Activated CD8-positive, alpha-beta memory T cell treated with anti-CD3 and anti-CD28 coated beads, Interleukin-2, amount 50 U/mL, for 48 hours (primary cell): ENCODE measurements around the gene SPATA13.

ENCODE experiments used
- DNase-seq: peaks from one replicate; pipeline ENCODE4 v3.0.0-alpha.2; 2020

Gene SPATA13

DNA sequence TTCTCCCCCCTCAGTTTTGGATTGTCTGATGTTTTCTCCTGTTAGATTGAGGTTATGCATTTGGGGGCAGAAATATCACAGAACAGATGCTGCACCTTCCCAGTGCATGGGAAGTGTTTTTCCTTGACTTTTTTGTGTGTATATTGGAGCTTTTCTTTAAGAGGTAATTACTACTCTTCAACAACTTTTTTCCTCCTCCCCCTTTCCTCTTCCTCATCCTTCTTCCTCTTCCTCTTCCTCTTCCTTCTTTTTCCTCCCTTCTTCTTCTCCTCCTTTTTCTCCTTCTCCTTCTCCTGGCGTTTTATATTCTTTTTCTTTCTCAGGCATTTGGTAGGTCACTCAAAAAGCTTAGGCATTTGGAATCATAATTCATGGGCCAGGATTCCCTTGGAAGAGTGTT lies 18.1 kb upstream of the SPATA13 start:
- DNase-seq, result no peak

DNA sequence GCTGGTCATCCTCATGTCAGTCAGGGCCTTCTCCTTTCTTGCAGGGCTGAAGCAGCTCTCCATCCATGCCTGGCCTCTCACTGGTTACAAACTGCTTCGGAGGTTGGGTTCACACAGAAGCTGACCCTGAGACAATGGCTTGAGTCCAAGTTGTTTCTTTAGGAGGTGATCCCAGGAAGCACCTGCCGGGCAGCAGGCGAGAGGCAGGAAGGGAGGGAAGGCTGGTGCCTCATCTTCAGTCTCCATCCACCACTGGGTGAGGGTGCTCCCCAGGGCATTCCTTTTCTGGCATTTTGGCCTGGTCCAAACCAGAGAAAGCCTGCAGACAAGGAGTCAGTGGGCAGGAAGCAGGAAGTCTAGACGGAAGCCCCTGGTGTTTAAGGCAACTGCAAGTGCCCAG lies 17.6 kb upstream of the SPATA13 start:
- no peak for DNase-seq

DNA sequence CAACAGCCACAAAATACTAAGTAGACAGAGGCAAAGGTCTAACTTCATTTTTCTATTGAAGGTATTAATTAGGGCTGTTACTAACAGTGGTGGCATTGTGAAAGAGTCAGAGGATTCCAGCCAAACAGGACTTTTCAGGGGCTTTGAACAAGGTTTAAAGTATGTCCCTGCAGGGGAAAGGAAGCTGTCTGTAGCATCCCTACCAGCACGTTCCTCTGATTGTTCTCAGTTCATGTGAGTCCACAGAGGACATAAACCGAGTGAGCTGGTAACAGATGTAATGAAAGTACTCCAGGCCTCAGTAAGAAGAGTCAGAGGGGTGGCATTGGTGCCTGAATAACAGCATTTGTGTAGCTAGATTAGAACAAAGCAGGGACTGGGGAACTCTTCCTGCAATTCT lies 15.3 kb upstream of the SPATA13 start:
- DNase-seq, result no peak

DNA sequence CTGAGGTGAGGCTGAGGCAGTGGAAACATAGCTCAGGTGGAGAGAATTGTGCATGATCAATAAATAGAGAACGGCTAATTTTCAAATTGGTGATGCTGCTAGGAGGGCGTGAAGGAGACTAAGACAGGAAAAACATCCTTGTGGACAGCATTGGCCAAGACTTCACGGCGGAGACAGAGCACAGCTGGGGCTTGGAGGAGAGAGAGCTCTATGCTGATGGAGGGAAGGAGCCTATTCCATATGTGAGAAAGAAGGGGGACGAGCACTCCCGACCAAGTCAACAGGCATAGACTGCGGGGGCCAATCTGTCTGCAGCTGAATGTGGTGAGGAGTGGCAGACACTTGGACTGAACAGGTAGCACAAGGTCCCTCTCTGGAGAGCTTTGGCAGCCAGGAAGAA lies 14.8 kb upstream of the SPATA13 start:
- DNase-seq, result no peak

DNA sequence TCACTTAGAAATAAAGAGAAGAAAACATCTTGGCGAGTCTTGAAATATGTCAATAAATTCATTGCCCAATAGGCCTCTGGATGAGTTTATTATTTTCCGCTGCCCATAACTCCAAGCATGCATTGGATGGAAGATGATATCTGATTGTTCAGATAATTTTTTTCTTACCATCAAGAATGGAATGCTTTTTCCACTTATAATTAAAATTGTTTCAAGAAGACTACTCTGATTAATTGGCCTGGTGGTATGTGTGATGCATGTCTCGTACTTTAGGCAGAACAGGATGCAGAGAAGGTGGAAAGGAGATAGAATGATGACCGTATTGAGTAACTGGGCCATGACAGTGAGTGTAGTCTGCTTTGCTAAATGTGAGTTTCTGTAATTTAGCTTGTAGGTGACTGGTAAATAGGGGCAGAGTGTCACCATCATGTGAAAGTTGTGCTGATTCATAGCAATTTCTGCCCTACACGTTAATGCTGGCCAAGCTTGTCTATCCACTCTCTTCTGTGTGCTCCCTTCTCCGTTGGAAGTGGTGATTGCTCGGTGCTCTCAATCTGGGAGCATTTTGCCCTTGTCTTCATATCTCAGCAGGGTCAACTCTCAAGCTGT lies 13.5 kb upstream of the SPATA13 start:
- DNase-seq, result no peak

DNA sequence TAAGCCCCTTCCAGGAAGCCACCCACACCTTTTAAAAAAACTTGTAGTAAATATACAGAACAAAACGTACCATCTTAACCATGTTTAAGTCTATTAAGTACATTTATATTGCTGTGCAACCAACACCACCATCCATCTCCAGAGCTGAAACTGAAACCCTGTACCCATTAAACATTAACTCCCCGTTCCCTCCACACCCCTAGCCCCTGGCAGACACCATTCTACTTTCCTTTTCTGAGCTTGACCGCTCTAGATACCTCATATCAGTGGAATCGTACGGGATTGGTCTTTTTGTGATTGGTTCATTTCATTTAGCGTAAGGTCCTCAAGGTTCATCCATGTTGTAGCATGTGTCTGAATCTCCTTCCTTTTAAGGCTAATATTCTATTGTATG lies 13.0 kb upstream of the SPATA13 start:
- no peak for DNase-seq

DNA sequence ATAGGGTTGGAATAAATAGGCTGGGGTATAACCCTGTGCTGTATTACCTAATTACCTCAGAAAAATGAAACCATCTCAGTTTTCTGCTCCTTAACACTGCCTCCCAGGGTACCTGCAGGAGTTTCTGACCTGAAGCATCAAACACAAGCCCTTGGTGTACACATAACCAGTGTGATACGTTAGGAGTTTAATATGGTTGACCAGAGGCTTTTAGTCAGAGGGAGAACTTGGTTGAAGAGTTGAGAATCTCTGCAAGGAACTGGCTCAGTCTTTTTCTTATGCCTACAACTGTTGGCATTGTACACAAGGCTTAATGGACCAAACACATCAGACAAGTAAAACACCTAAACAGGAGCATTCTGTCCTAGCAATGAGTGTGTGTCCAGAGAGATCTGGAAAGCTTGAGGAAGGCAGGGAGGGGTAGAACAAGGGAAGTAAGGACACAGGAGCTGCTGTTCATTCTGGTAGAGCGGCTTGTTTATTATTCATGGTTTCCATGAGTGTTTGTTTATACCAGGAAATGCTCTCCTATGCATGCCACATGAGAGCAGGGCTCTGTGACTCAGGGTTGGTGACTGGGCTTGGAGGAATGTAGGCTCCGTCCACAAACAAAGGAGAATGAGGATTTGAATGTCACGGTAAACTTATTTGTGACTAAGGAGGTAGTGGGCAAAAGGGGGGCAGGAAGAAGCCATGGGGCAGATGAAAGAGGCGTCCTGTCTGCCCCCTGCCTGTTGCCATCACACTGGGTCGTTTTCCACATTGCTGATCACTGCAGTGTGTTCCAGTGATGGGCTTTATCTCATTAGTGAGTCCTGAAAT lies 11.9 kb upstream of the SPATA13 start:
- no peak for DNase-seq

DNA sequence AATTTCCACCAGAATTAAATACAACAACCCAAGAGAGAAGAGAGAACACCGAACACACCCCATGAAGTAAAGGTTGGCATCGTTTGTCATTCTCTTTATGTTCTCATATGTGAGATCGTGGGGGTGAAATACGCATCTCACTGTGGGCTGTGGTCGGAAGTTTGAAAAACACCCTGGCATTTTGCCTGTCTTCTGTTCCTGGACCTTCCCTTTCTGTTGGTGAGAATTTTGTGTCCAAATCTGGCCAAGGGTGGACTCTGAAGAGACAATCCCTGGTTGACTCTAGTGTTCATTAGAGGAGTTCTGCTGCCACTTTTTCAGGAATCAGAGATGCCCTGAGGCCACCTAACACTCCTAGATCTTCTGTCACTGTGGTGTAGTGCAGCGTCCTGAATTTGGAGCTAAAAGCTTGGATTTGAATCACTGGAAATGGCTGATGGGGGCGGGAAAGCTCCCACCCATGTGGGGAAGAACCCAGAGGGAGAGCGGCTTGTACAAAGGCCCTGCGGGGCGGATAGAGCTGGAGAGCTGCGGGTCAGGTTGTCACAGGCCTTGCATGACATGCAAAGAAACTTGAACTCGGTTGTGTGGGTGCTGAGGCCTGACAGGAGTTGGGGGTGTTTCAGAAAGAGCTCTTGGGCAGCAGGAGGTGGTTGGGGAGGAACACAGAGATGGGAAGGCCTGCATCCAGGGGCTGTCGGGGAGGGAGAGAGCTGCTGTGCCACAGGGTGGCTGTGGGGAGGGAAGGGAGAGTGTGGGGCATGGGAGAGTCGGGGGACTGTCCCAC lies 11.1 kb upstream of the SPATA13 start:
- DNase-seq, result no peak

DNA sequence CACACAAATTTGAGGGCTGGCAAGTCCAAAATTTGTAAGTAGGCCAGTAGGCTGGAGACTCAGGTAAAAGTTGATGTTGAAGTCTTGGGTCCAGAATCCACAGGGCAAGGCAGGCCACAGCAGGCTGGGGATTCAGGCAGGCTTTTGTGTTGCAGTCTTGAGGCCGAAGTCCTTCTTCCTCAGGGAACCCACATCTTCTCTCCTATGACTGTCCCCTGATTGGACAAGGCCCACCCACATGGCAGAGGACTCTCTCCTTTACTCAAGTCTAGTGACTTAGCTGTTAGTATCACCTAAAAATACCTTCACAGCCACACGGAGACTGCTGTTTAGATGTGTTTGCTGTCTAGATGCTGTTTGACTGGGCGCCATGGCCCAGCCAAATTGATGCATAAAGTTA lies 9.9 kb upstream of the SPATA13 start:
- no peak for DNase-seq

DNA sequence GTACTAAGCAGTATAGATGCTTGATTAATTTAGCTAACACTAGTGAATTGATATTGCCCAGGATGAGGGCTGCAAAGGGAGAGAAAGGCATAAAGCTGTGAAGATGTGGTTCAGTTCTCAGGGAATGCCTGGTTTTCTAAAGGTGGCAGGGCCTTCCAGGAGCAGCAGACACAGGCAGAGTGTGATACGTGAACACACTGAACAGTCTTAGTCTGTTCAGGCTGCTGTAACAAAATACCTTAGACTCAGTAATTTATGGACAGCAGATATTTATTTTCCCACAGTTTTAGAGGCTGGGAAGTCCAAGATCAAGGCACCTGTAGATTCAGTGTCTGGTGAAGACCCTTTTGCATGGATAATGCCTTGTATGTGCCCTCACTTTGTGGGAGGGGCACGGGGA lies 8.7 kb upstream of the SPATA13 start:
- no peak for DNase-seq

DNA sequence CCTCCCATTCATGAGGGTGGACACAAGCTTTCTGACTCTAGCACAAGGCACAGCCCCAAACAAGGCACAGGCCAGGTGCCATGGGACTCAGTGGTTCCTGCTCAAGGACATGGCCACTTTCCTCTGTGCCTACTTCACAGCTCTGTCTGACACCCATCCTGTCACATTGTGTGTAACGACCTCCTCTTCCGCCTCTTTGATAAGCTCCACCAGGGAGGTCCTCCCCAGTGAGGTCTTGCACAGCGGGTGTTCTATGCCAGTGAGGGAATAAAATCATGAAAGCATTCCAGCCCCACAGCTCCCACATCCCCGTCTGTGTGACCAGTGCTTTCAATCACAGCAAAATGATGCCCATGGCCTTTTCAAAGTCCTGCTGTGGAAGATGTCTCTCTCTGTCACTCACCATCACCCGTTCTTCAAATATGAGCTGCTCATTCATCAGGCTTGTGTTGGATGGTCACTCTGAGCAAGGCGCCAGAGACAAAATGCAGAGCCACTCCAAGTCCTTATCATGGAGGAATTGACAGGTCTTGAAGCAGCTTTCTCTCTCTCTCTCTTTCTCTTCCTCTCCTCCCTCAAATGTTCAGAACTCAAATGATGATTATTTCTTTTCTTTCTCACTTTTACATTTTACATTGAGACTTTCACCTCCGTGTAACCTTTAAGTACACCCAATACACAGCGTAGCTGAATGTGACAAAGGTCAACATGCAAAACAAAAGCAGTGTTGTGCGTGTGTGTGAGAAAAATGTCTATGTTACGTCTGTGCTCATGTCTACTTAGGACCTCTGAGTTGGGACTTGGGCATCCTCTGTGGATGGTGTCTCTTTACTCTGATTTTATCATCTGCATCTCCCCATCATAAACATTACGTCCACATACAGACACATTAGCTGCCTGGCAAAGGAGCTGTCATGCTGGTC lies 8.0 kb upstream of the SPATA13 start:
- no peak for DNase-seq

DNA sequence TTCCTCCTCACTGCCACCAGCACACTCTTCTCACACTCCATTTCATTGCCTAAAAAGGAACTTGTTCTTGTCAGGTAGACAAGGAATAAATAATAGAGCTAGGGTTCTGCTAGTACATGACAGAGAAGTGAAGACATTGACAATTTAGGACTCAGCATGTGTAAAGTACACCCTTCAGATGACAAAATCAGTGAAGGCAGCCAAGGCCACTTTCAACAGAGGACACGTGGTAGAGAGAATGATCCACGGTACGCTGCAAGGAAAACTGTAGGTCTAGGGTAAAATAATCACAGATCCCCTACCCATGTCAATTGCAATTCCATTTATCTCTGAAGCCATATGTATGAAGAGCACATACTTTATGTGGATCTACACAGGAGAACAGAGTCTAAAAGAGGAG lies 7.2 kb upstream of the SPATA13 start:
- DNase-seq, result no peak

DNA sequence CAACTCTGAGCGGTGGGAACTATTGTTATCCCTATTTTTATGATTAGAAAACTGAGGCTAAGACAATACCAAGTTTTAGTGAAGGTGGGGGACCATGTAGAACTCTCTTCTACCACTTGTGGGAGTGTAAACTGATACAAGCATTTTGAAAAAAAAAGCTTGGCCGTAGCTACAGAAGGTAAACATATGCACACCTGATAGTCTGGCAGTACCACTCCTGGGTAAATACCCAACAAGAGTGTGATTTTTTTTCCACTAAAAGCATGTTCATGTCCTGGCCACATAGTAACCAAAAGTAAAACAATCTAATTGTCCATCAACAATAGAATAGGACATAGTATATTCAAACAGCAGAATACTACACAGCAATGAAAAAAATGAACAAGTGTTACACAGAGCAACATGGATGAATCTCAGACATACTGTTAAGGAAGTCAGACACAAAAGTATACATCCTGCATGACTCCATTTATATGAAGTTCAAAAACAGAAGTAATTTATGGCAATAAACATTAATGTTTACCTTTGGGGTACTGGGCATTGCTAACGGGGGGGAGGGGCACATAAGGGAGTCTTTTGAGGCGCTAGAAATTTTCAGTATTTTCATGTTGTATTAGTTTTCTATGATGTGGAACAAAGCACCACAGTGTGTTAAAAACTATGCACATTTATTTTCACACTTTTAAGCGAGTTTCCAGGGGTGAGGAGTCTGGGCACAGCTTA lies 6.4 kb upstream of the SPATA13 start:
- DNase-seq, result no peak

DNA sequence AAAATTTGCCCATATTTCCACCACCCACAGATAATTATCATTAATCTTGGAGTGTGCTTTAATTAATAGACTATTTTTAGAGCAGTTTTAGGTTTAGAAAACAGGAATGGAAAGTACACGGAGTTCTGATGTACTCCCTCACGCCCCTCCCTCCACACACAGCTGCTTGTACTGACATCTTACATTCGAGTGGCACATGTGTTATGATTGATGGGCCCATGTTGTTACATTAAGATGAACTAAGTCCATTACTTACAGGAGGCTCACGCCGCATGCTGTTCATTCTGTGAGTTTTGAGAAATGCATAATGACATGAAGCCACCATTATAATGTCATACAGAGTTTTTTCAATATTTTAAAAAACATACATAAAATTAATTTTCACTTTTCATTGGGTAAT lies 1.2 kb upstream of the SPATA13 start:
- no peak for DNase-seq

DNA sequence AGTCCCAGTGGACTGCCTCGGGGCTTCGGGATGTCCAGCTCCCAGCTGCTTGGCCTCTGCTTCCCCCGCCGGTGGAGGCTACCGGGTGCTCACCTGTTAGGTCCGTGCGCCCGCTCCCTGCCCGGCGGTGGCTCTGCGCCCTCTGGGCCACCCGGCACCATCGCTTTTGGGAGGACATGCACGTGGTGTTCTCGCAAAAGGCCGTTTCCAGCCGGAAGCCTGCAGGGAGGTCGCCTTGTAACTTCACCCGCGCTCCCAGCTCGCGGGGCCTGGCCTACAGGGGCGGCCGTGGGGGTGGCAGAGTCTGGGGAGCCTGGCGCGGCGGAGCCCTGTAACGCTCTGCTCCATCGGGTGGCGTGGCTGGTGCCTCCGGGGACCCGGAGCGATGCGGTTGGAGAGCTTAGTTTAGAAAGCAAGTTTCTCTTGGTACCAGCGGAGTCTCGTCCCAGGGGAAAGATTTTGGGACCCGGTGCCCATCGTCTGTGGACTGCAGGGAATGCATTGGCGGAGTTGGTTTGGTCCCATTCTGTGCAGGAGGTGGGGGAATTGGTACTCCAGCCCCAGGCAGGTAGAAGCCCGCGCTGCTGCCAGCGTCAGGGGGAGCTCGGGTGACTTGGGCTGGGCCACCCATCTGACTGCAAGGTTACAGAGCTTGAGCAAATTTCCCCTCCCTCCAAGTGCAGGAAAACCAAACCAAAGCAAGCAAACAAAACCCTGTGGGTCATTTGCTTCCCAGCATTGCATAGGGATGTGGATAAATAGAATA lies 673 bp downstream of the SPATA13 start:
- peak; percentile 81 for DNase-seq

DNA sequence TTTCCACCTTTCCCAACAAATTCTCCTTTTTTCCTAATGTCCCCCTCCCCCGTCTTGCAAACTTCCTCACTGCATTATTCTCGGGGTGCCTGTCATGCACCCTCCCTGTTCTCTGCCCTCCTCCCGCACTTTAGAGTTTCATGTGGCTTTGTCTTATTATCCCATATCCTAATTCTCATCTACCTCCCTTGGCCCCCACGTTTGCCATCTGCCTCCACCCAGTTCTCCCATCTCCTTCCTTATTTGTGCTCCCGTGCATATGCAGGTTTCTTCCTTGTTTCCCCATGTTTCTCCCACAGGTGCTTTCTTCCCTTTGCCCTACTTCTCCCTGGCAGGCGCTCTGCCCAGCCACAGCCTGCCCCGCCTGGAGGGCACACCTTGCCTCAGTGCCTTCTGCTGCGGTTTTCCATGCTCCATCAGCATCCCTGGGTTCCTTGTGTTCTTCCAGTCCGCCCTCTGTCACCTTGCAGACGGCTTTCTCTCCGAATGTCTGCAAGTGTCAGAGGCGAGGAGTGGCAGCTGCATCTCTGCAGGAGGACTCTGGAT lies 1.5 kb downstream of the SPATA13 start:
- DNase-seq, result no peak

DNA sequence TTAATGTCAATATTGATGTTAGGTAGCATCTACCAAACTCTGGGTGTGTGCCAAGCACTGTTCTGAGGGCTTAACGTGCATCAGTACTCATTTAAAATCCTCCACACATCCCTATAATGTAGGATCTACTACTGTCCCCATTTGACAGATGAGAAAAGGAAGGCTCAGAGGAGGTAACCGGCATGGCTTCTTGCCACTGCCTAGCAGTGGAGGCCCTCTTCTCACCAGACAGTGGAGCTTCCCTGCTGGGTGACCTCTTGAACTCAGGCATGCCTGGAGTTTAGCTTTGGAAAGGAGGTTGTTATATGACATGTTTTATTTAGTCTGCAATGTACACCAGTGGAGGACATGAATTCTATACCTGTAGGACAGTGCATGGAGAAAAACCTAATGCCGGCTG lies 2.1 kb downstream of the SPATA13 start:
- no peak for DNase-seq

DNA sequence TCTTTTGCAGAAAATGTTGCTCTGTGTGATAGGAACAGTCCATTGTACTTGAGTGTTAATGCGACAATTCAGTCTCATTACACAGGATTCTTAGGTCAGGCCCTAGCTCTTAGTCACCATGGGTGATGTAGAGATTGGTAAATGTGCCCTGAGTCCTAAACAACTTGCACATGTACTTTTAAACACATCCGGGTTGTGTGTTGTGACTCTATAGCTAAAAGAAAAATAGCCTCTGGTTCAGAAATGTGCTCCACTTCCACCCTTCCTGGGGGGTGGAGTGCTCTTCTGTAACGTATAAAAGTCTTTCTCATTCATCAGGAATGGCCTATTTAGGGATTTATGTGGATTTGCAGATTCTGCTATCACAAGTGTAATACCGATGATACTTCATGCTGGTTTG lies 5.2 kb downstream of the SPATA13 start:
- DNase-seq, result no peak

DNA sequence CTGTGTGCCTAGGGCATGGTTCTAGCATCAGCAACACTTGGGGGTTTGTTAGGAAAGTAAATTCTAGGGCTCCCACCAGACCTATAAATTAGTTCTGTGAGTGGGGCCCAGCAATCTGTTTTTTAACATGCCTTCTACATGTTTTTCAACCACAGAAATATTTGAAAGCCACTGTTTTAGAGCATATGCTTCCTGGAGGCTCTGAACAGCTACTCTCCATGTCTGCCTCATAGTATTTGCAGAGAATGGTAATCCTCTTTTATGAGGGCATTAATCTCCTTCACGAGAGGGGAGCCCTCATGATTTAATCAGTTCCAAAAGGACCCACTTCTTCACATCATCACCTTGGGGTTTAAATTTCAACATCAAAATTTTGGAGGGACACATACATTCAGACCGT lies 6.0 kb downstream of the SPATA13 start:
- DNase-seq, result no peak

DNA sequence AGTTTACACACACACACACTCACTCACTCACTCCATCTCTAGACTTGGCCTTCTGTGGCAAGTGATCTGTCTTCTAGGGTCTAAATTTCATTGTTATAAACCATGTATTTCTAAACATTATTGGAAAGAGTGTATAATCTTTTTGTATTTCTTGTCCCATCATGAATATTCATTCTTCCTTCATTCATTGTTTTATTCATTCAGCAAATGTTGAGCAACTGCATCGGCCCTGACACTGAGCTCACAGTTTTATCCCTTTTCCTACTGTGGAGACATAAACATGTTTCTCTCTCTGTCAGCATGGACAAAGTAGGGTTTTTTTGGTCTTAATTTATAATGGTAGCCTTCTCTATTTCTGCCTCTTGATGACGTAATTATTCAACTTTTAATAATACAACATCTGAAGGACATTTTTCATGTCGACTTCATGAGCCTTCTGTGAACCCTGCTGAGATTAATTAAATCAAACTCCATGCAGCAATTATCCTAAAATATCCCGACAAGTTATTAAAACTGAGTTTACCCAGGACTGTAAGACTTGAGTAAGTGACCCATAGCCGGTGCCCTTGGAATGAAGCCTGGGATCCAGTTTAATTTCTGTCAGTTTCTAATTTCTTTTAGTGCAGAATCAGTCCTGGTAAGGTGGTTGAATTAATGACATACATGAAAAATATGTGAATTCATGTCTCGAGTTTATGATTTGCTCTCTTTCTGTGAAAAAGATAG lies 7.3 kb downstream of the SPATA13 start:
- DNase-seq, result no peak

DNA sequence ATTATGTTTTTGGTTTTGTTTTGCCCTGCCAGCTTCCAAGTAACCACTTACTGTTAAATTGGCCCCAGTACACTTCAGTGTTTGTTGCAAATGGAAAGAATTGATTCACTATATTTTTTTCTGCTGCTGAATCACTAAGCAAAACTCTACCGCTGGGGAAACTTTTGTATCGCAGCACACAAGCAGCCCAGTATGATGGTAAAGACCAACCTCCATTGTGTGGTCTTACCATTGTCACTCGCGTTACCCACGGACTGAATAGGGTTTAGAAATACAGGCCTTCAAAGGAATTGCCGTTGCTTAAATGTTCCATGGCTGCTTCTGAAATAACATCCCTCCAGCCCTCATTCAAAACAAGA lies 7.9 kb downstream of the SPATA13 start:
- DNase-seq, result no peak
